Measurements from ENCODE around the gene THTPA. TPM values are rescaled to one million over a fixed set of nuclear protein-coding genes. Genes with fewer than 3 reads are reported as not detected.
"Not testable (repeated sequence)": the region's sequence is repeated elsewhere in the genome, so short reads cannot be mapped to it uniquely, and the experiment has no call there.

Gene THTPA
- total RNA-seq, 1 donor from 2014 or later = 10.6 TPM

DNA sequence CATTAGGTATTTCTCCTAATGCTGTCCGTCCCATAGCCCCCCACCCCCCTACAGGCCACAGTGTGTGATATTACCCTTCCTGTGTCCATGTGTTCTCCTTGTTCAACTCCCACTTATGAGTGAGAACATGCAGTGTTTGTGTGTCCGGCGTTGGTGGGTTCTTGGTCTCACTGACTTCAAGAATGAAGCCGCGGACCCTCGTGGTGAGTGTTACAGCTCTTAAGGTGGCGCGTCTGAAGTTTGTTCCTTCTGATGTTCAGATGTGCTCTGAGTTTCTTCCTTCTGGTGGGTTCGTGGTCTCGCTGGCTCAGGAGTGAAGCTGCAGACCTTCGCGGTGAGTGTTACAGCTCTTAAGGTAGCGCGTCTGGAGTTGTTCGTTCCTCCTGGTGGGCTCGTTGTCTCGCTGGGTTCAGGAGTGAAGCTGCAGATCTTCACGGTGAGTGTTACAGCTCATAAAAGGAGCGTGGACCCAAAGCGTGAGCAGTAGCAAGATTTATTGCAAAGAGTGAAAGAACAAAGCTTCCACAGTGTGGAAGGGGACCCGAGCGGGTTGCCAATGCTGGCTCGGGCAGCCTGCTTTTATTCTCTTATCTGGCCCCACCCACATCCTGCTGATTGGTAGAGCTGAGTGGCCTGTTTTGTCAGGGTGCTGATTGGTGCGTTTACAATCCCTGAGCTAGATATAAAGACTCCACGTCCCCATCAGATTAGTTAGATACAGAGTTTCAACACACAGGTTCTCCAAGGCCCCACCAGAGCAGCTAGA lies 27.9 kb downstream of the THTPA start:
- not testable (repeated sequence) for DNase-seq

DNA sequence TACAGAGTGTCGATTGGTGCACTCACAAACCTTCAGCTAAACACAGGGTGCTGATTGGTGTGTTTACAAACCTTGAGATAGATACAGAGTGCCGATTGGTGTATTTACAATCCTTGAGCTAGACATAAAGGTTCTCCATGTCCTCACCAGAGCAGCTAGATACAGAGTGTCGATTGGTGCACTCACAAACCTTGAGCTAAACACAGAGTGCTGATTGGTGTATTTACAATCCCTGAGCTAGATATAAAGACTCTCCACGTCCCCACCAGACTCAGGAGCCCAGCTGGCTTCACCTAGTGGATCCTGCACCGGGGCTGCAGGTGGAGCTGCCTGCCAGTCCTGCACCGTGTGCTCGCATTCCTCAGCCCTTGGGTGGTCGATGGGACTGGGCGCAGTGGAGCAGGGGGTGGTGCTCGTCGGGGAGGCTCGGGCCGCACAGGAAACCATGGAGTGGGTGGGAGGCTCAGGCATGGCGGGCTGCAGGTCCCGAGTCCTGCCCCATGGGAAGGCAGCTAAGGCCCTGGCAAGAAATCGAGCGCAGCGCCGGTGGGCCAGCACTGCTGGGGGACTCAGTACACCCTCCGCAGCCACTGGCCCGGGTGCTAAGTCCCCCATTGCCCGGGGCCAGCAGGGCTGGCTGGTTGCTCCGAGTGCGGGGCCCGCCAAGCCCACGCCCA lies 28.6 kb downstream of the THTPA start:
- not testable (repeated sequence) for DNase-seq

DNA sequence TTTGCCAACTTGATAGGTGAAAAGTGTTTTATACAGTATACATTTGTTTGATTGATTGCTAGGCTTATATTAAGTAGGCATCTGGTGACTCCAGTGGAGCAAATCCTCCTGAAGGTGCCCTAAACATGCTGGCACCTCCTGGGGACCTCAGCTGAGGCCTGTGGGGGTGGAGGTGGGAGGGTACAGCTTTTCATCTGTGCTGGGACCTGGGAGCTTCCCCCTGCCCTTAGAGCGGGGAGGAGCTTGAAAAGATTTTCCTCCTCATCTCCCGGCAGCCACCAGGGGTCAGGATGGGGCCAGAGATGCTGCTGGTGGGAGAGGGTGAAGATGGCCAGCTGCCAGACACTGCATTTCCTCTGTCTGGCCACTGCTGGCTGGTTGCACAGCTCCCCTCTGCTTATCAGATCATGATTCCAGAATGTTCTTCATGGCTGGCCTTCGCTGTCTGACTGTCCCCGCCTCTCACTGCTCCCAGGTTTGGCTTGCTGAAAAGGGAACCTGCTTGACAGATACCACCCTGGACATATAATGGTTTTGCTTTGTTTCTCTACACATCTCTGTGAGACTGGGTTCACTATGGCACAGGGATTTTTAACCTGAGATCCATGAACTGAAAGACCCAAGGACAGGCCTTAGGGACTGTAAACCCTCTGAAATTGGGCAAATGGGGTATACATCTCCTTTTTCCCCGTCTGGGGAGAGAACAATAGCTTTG lies 33.0 kb downstream of the THTPA start:
- peak; percentile 89 for DNase-seq

DNA sequence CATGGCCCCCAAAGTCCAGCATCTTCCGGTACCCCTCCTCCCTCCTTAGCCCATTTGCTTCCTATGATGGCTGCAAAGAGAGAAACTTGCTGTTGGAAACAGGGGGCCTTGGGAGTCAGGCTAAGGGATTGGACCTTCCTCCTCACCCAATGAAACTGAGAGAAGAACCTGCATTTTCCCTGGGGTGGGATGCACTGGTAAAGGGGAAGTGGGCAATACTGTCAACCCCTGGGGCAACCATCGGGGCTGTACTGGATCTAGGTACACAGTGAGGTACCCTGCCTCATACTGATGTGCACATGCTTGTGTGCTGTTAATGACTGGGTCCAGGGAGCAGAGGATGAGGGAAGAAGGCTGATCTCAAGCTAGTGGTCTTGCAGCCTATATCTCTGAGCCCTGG lies 33.5 kb downstream of the THTPA start:
- DNase-seq = no peak

DNA sequence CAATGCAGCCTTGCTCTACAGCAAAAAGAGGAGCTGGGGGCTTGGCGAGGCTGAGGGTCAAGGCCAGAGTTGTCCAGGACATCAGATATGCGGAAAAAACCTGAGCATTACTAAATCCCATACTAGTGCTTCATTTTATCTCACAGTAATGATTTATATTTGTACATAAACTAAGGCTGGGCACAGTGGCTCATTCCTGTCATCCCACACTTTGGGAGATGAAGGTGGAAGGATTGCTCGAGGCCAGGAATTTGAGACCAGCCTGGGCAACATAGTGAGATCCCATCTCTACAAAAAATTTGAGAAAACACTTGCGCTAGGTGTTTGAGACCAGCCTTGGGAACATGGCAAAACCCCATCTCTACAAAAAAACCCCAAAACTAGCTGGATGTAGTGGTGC lies 34.1 kb downstream of the THTPA start:
- DNase-seq = no peak

DNA sequence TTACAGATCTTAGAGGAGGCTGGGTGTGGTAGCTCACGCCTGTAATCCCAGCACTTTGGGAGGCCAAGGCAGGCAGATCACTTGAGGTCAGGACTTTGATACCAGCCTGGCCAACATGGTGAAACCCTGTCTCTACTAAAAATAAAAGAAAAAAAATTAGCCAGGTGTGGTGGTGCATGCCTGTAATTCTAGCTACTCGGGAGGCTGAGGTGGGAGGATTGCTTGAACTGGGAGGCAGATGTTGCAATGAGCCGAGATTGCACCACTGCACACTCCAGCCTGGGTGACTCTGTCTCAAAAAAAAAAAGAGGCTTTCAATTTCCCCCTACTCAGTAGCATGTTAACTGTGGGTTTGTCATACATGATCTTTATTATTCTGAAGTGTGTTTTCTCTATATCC lies 38.1 kb downstream of the THTPA start:
- DNase-seq = not testable (repeated sequence)

DNA sequence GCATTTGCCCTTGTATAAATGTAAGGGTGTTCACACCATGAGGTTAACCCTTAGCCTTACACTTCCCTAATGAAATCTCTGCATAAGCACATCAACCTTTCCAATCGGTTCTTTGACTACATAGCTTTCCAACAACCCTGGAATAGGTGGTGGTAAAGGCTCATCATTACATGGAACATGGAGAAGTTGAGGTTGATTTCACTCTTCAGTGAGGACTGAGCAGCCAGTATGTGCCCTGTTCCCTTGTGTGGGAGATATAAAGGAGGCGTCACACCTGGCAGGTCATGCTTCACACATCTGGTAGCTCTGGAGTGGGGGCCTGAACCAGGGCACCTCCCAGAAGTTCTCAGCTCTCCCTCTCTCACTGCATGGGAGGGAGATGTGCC lies 44.2 kb downstream of the THTPA start:
- no peak for DNase-seq

DNA sequence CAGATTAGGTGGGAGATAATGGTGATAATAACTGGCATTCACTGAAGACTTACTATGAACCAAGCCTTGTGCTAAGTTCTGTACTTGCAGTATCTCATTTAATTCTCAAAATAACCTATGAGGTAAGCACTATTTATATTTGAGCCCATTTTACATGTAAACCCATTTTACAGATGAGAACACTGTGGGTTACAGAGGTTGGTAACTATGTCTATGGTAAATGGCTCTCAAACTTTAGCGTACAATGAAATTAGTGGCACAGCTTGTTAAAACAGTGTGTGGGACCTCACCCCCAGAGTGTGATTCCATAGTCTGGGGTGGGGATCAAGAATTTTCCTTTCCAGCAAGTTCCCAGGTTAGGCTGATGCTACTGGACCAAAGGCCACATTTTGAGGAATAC lies 44.7 kb downstream of the THTPA start:
- no peak for DNase-seq

DNA sequence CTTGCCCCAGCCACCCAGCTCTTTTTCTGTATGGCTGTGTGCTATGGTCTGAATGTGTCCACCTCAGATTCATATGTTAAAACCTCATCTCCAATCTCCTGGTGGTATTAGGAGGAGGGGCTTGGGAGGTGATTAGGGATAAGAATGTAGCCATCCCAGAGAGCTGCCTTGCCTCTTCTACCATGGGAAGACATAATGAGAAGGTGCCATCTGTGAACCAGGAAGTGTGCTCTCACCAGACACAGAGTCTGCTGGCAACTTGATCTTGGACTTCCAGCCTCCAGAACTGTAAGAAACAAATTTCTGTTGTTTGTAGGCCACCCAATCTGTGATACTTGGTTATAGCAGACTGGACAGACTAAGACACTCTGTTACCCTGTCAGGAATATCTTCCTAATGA lies 45.4 kb downstream of the THTPA start:
- DNase-seq = no peak

DNA sequence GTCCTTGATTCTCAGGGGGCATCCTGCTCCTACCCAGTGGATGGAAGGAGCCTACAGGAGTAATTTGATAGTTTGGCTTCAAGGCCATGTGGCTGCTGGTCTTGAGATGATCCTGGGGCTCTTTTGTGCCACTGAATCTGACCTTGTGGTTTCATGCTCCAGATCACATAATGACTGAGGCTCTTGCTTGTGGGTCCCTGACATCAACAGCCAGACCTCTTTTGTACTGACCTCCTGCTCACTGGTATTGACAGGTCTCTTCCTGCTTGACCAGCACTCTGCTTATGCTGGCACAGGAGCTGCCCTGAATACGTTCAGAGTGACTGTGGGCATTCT lies 45.7 kb downstream of the THTPA start:
- DNase-seq = no peak

DNA sequence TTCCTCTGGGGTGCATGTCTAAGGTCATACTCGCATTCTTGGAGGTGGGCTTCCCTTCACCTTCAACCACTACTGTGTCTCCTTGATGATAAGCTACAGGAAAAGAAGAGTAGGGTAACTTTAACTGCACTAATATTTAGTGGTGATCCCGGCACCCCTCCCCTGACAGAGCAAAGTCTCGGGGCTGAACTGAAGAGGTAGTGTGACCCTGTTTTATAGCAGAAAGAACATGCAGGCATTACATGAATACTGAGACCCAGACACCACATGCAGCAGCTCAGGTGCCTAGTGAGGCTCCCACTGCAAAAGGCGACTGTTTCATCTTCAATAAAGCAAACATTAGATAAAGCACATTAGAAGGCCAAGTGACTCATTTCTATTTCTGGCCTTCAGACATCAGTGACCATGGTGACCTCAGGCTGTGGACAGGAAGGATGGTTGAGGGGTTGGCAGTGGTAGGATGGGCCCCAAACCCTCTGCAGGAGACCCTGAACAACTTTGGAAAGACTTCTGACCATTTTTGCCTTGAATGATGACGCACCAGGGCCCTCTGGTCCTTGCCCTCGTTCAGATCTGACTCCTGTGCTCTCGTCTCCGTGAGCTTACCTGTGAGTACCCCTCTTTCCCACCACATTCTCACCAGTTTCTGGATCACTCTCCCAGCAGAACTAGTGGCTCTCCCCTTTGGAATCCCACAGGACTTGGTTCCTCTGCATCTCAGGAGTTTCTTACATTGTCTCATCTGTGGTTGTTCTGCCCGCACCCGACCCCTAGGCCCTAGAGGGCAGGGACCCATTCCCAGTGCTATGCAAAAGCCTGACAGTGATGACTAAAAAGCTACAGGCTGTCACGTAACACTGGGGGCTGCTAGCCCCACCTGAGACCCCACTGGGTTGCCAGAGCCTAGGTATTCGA lies 46.4 kb downstream of the THTPA start:
- no peak for DNase-seq

DNA sequence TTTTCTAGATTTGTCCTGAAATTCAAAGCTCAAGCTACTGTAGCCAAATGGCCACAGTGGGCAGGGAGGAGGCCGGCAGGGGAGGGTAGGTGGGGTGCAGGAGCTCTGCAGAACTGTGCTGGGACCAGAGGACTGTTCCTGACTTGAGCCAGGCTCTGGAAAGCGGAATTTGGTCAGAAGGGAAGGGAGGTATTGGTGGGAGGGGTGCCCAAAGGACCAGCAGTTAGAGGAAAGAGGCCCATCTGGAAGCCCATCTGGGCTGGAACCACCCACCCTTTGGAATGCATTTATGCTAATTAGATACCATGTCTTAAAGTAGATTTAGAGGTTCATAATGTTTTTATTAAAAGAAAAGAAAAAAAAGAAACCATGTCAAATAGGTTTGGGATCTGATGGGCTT lies 47.0 kb downstream of the THTPA start:
- DNase-seq = no peak

DNA sequence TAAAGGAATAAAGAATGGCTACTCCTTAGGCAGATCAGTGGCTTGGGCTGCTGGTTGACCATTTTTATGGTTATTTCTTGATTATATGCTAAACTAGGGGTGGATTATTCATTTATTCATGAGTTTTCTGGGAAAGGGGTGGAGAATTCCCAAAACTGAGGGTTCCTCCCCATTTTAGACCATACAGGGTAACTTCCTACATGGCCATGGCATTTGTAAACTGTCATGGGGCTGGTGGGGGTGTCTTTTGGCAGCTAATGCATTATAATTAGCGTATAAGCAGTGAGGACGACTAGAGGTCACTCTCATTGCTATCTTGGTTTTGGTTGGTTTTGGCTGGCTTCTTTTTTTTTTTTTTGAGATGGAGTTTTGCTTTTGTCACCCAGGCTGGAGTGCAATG lies 48.1 kb downstream of the THTPA start:
- no peak for DNase-seq

DNA sequence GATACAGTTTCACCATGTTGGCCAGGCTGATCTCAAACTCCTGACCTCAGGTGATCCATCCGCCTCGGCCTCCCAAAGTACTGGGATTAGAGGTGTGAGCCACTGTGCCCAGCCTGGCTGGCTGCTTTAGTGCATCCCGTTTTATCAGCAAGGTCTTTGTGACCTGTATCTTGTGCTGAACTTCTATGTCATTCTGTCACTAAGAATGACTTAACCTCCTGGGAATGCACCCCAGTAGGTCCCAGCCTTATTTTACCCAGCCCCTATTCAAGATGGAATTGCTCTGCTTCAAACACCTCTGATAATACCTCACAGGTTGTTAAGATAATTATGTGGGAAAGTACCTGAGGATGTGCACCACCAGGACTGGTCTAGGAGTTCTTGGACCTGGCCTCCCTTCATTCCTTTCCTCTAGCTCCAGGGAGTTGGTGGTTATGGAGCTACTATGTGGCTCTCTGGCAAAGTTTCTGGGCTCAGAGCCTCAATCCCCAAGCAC lies 48.7 kb downstream of the THTPA start:
- no peak for DNase-seq

DNA sequence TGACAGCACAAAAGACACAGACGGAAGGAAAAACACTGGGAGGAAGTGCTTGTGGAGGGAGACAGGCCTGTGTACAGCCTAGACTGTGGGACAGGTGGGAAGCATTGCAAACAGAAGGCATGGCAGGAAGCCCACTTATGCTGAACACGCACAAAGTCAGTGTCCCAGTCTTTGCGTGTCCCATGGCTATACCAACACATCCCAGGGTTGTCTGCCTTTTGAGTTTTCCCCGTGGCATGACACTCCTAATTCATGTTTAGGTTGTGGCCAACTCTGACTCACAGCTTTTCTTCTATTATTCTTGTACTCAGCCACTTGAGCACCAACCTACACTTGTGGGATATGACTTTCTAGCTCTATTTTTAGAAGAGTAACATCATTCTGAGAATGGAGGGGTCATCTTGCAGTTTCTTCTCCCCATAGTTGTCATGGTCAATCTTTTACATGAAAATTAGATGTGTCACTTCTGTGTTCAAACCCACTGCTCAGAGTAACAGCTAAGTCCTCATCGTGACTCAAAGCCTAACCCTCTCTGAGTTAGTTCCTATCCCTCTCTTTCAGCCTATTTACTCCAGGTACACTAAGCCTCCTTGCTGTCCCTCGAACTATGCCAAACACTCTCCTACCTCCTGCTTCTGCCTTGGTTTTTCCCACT lies 50.0 kb downstream of the THTPA start:
- no peak for DNase-seq

DNA sequence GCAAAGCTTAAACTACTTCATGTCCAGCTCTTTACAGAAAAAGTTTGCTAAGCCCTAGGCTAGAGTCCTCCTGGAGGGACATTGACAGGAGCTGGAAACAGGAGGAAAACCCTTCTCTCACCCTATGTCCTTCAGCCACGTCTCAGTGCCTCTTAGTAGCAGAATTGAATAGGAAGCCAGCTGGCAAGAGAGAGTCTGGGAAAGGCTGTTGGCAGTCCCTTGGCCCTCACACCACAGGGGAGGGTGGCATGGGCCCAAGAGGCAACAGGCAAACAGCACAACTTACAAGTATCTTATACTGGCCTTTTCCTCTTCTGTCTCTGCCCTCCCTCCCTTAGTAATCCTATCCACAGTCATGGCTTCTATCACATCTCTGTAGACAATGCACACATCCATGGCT lies 52.4 kb downstream of the THTPA start:
- no peak for DNase-seq

DNA sequence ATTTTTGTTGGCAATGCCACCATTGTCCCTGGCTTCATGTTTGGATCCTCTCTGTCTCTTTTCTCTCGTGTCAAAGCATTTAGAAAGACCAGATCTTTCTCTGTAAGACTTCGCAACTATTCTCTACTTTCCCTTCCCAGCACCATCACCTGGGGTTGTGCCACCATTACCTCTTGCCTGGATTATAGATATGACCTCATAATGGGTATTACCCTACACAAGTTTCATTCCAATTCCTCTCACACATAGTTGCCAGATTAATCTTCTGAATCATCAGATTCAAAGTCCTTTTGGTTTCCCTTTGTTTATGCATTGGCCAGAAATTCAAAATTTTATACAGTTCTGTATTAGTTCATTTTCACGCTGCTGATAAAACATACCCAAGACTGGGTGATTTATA lies 52.9 kb downstream of the THTPA start:
- DNase-seq = no peak

DNA sequence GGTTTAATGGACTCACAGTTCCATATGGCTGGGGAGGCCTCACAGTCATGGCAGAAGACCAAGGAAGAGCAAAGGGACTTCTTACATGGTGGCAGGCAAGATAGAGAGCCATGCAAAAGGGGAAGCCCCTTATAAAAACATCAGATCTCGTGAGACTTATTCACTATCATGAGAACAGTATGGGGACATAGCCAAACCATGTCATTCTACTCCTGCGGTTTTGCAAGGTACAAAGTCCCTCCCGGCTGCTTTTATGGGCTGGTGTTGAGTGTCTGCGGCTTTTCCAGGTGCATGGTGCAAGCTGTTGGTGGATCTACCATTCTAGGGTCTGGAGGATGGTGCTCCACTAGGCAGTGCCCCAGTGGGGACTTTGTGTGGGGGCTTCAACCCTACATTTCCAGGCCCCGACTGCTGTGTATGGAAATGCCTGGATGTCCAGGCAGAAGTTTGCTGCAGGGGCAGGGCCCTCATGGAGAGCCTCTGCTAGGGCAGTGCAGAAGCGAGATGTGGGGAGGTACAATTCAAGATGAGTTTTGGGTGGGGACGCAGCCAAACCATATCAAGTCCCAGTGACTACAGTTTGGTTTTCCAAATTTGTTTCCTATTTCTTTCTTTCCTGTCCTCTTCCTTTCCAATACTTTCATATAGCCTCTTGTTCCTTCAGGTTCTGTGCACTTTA lies 53.5 kb downstream of the THTPA start:
- not testable (repeated sequence) for DNase-seq

All from dermis blood vessel endothelial cell (primary cell).